GM23338 (cell line): ENCODE measurements around the gene MSRB1. TPM values are rescaled to one million over a fixed set of nuclear protein-coding genes. Genes with fewer than 3 reads are reported as not detected.
A peak's percentile ranks its signal among the peaks of the same experiment; 100 is the strongest.

ENCODE experiments used
- ATAC-seq: fragments of 200-7000 bp; cut with Tn5 transposase; 3 replicates; pipeline ENCODE4 v1.9.1; 2020
- DNase-seq: peaks from one replicate; pipeline ENCODE4 v3.0.0-alpha.2; 2015; ENCODE audit warnings: low spot score
- H2AFZ ChIP-seq: fragments of 200-600 bp; sonication (generic); 2 replicates; pipeline ENCODE4 v1.8.0; 2016; ENCODE audit warnings: antibody characterized with exemption, mild to moderate bottlenecking, moderate library complexity
- H3F3A ChIP-seq: fragments of 200-600 bp; sonication (generic); replicated peaks from 2 replicates; pipeline ENCODE4 v1.8.0; 2017; ENCODE audit warnings: antibody characterized with exemption, mixed run types, low read depth
- H3K27ac ChIP-seq: fragments of 200-600 bp; sonication (generic); 2 replicates; pipeline ENCODE4 v1.6.1; 2016; ENCODE audit warnings: low read depth
- H3K27me3 ChIP-seq: fragments of 200-600 bp; sonication (generic); 2 replicates; pipeline ENCODE4 v1.8.0; 2016; ENCODE audit warnings: mild to moderate bottlenecking, mixed run types, moderate library complexity; ENCODE audit not compliant: insufficient read depth
- H3K36me3 ChIP-seq: fragments of 200-600 bp; sonication (generic); 2 replicates; pipeline ENCODE4 v1.8.0; 2016; ENCODE audit warnings: mild to moderate bottlenecking; ENCODE audit not compliant: insufficient read depth
- H3K4me1 ChIP-seq: fragments of 200-600 bp; sonication (generic); 2 replicates; pipeline ENCODE4 v1.8.0; 2016; ENCODE audit warnings: mild to moderate bottlenecking, moderate library complexity; ENCODE audit not compliant: insufficient read depth
- H3K4me2 ChIP-seq: fragments of 200-600 bp; sonication (generic); 2 replicates; pipeline ENCODE4 v1.7.1; 2017; ENCODE audit warnings: mixed run types
- H3K4me3 ChIP-seq: fragments of 200-600 bp; sonication (generic); 2 replicates; pipeline ENCODE4 v1.6.1; 2016; ENCODE audit warnings: mixed run types
- H3K79me2 ChIP-seq: fragments of 200-600 bp; sonication (generic); replicated peaks from 2 replicates; pipeline ENCODE4 v1.8.0; 2017; ENCODE audit warnings: mild to moderate bottlenecking; ENCODE audit not compliant: insufficient read depth
- H3K9me2 ChIP-seq: fragments of 200-600 bp; sonication (generic); 2 replicates; pipeline ENCODE4 v1.8.0; 2017; ENCODE audit not compliant: insufficient read depth
- H4K20me1 ChIP-seq: fragments of 200-600 bp; sonication (generic); replicated peaks from 2 replicates; pipeline ENCODE4 v1.8.0; 2017; ENCODE audit warnings: mild to moderate bottlenecking; ENCODE audit not compliant: insufficient read depth
- H3K27ac Mint-ChIP-seq: 2 replicates; pipeline ENCODE4 v1.8.0; 2020; ENCODE audit warnings: inconsistent platforms, mild to moderate bottlenecking, moderate library complexity, mixed read lengths
- H3K27me3 Mint-ChIP-seq: 3 replicates; pipeline ENCODE4 v1.8.0; 2022; ENCODE audit warnings: low read depth, mild to moderate bottlenecking, moderate library complexity, mixed read lengths, inconsistent platforms; ENCODE audit not compliant: insufficient read depth, poor library complexity
- H3K36me3 Mint-ChIP-seq: 3 replicates; pipeline ENCODE4 v1.8.0; 2021; ENCODE audit warnings: low read depth, mild to moderate bottlenecking, inconsistent platforms, moderate library complexity, mixed read lengths
- H3K4me1 Mint-ChIP-seq: 3 replicates; pipeline ENCODE4 v1.8.0; 2020; ENCODE audit warnings: mild to moderate bottlenecking, inconsistent platforms, mixed read lengths
- H3K4me3 Mint-ChIP-seq: 3 replicates; pipeline ENCODE4 v1.8.0; 2021; ENCODE audit warnings: moderate library complexity, mild to moderate bottlenecking, inconsistent platforms, mixed read lengths
- H3K9me3 Mint-ChIP-seq: 3 replicates; pipeline ENCODE4 v1.8.0; 2020; ENCODE audit warnings: moderate library complexity, mild to moderate bottlenecking, inconsistent platforms, mixed read lengths
- CREB1 ChIP-seq: fragments of 250-450 bp; sonication (Bioruptor Pico); IDR thresholded peaks from 2 replicates; pipeline ENCODE4 v1.5.0; 2020; ENCODE audit warnings: low read depth, mild to moderate bottlenecking, moderate library complexity
- EZH2 ChIP-seq: fragments of 200-600 bp; sonication (generic); IDR thresholded peaks from one replicate; pipeline ENCODE4 v1.8.0; 2017; ENCODE audit warnings: antibody characterized with exemption, mild to moderate bottlenecking, low read depth; ENCODE audit not compliant: unreplicated experiment
- EZH2phosphoT487 ChIP-seq: fragments of 200-600 bp; sonication (generic); IDR thresholded peaks from one replicate; pipeline ENCODE4 v1.8.1; 2018; ENCODE audit warnings: antibody characterized with exemption; ENCODE audit not compliant: unreplicated experiment
- JUNB ChIP-seq: IDR thresholded peaks from one replicate; pipeline ENCODE4 v1.6.1; 2016; ENCODE audit warnings: antibody characterized with exemption; ENCODE audit not compliant: unreplicated experiment
- NANOG ChIP-seq: IDR thresholded peaks from 2 replicates; pipeline ENCODE4 v1.6.1; 2016; ENCODE audit warnings: antibody characterized with exemption, borderline replicate concordance
- POLR2AphosphoS5 ChIP-seq: IDR thresholded peaks from 2 replicates; pipeline ENCODE4 v1.6.1; 2016; ENCODE audit warnings: antibody characterized with exemption, low read depth
- STAT1 ChIP-seq: IDR thresholded peaks from one replicate; pipeline ENCODE4 v1.6.1; 2016; ENCODE audit warnings: antibody characterized with exemption; ENCODE audit not compliant: unreplicated experiment
- ZNF114 ChIP-seq: fragments of 250-450 bp; sonication (Bioruptor Pico); IDR thresholded peaks from 2 replicates; pipeline ENCODE4 v1.5.0; 2020; ENCODE audit warnings: mild to moderate bottlenecking, moderate library complexity
- ZNF331 ChIP-seq: fragments of 250-450 bp; sonication (Bioruptor Pico); IDR thresholded peaks from 2 replicates; pipeline ENCODE4 v1.5.0; 2020; ENCODE audit warnings: low read depth, mild to moderate bottlenecking, moderate library complexity
- polyA plus RNA-seq: library from polyadenylated mRNA; unstranded; fragments of >200 nt; fragmentation: Nextera tagmentation; extraction: Ambion mirVana; gene quantifications from 2 replicates; pipeline ENCODE4 v1.2.1, GENCODE V29; 2016
- total RNA-seq: library from RNA; depleted of rRNA; stranded (reverse); fragments of >200 nt; shearing (Covaris generic); gene quantifications from 2 replicates; pipeline ENCODE4 v1.2.3, GENCODE V29; 2014
- TF ChIP-seq, protein P1 (sequence below): IDR thresholded peaks from one replicate; pipeline ENCODE4 v1.6.1; 2018; ENCODE audit warnings: antibody characterized with exemption; ENCODE audit not compliant: unreplicated experiment
- TF ChIP-seq, protein P2 (sequence below): IDR thresholded peaks from 2 replicates; pipeline ENCODE4 v1.6.1; 2016; ENCODE audit warnings: antibody characterized with exemption
- TF ChIP-seq, protein P3 (sequence below), 2 experiments: fragments of 200-600 bp in 1 of 2; sonication (generic) in 1 of 2; conservative IDR thresholded peaks; 2 replicates each; pipeline versions ENCODE4 v1.5.1 to v1.6.1; 2016 to 2017; ENCODE audit warnings: antibody characterized with exemption in 2 of 2, low read depth in 2 of 2, mild to moderate bottlenecking in 2 of 2, moderate library complexity in 1 of 2
- TF ChIP-seq, protein P4 (sequence below): fragments of 250-450 bp; sonication (Bioruptor Pico); IDR thresholded peaks from 2 replicates; pipeline ENCODE4 v1.5.0; 2020; ENCODE audit warnings: mild to moderate bottlenecking, moderate library complexity

Gene MSRB1
- total and polyA plus RNA-seq, 2 experiments from 2014 or later, result 30.4 to 31.3 TPM

DNA sequence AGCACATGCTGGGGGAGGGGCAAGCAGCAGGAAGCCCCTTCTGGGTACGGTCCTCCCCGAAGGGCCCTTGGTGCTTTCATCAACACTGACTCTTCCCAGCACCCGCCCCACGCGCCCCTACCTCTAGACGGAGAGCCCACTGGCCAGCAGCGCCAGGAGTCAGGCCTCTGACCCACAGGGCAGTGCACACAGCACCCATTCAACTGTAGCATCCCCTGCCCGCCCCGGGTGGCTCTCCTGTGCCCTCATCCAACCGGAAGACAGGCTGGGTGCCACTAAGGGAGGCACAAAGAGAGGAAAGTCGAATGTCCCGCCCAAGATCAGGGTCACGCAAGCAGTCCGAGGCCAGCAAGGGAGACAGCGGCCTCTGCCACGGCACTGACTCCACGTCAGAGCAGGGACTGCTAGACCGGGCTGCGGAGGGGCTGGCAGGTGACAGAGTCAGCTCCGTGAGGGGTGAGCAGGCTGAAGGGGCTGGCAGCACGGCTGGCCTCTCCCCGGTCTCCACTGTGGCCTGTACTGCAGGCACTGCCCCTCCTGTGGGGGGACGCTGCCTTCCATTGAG, 9.8 kb downstream of the MSRB1 start:
- peaks cover 24% of the 10 kb centered on the region for H3K27me3 ChIP-seq
- H3K9me2 ChIP-seq, result no peaks in the 10 kb centered on the region
- peak overlapping the region; percentile 52; the same call in 1 of the 2 replicates for H2AFZ ChIP-seq
- no peaks in the 10 kb centered on the region for H3K79me2 ChIP-seq
- no peak for DNase-seq
- H3K36me3 ChIP-seq, result no peaks in the 10 kb centered on the region
- H4K20me1 ChIP-seq, result no peaks in the 10 kb centered on the region
- no peak overlapping the region for H3K4me3 ChIP-seq
- Mint-ChIP-seq H3K9me3 (no peaks in the 10 kb centered on the region), H3K36me3 (peaks cover 4% of the 10 kb centered on the region), H3K27me3 (peaks cover 24% of the 10 kb centered on the region), H3K27ac (no peak overlapping the region), H3K4me3 (no peak overlapping the region), H3K4me1 (0 out of 3 replicates have a peak, but pooled peaks cover 7% of the 10 kb centered on the region)
- ATAC-seq, result no peak
- H3K27ac ChIP-seq, result no peak overlapping the region
- H3K4me2 ChIP-seq, result no peak overlapping the region
- H3F3A ChIP-seq, result no peaks in the 10 kb centered on the region
- H3K4me1 ChIP-seq, result 0 out of 2 replicates have a peak, but pooled peaks cover 2% of the 10 kb centered on the region
- no peak for TF ChIP-seq POLR2AphosphoS5
- no peak for TF ChIP-seq JUNB
- TF ChIP-seq CREB1 (CRISPR knock-in tag), result no peak
- TF ChIP-seq, protein P1, sequence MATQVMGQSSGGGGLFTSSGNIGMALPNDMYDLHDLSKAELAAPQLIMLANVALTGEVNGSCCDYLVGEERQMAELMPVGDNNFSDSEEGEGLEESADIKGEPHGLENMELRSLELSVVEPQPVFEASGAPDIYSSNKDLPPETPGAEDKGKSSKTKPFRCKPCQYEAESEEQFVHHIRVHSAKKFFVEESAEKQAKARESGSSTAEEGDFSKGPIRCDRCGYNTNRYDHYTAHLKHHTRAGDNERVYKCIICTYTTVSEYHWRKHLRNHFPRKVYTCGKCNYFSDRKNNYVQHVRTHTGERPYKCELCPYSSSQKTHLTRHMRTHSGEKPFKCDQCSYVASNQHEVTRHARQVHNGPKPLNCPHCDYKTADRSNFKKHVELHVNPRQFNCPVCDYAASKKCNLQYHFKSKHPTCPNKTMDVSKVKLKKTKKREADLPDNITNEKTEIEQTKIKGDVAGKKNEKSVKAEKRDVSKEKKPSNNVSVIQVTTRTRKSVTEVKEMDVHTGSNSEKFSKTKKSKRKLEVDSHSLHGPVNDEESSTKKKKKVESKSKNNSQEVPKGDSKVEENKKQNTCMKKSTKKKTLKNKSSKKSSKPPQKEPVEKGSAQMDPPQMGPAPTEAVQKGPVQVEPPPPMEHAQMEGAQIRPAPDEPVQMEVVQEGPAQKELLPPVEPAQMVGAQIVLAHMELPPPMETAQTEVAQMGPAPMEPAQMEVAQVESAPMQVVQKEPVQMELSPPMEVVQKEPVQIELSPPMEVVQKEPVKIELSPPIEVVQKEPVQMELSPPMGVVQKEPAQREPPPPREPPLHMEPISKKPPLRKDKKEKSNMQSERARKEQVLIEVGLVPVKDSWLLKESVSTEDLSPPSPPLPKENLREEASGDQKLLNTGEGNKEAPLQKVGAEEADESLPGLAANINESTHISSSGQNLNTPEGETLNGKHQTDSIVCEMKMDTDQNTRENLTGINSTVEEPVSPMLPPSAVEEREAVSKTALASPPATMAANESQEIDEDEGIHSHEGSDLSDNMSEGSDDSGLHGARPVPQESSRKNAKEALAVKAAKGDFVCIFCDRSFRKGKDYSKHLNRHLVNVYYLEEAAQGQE, result no peak
- TF ChIP-seq NANOG, result no peak
- TF ChIP-seq, protein P2, sequence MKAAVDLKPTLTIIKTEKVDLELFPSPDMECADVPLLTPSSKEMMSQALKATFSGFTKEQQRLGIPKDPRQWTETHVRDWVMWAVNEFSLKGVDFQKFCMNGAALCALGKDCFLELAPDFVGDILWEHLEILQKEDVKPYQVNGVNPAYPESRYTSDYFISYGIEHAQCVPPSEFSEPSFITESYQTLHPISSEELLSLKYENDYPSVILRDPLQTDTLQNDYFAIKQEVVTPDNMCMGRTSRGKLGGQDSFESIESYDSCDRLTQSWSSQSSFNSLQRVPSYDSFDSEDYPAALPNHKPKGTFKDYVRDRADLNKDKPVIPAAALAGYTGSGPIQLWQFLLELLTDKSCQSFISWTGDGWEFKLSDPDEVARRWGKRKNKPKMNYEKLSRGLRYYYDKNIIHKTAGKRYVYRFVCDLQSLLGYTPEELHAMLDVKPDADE, result no peak
- TF ChIP-seq, protein P3, sequence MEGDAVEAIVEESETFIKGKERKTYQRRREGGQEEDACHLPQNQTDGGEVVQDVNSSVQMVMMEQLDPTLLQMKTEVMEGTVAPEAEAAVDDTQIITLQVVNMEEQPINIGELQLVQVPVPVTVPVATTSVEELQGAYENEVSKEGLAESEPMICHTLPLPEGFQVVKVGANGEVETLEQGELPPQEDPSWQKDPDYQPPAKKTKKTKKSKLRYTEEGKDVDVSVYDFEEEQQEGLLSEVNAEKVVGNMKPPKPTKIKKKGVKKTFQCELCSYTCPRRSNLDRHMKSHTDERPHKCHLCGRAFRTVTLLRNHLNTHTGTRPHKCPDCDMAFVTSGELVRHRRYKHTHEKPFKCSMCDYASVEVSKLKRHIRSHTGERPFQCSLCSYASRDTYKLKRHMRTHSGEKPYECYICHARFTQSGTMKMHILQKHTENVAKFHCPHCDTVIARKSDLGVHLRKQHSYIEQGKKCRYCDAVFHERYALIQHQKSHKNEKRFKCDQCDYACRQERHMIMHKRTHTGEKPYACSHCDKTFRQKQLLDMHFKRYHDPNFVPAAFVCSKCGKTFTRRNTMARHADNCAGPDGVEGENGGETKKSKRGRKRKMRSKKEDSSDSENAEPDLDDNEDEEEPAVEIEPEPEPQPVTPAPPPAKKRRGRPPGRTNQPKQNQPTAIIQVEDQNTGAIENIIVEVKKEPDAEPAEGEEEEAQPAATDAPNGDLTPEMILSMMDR (conservative IDR thresholded peaks at IDR 0.05; ENCODE audit: low read depth in 2 of 2), result no peak
- no peak for TF ChIP-seq ZNF331 (CRISPR knock-in tag)
- TF ChIP-seq, protein P4, sequence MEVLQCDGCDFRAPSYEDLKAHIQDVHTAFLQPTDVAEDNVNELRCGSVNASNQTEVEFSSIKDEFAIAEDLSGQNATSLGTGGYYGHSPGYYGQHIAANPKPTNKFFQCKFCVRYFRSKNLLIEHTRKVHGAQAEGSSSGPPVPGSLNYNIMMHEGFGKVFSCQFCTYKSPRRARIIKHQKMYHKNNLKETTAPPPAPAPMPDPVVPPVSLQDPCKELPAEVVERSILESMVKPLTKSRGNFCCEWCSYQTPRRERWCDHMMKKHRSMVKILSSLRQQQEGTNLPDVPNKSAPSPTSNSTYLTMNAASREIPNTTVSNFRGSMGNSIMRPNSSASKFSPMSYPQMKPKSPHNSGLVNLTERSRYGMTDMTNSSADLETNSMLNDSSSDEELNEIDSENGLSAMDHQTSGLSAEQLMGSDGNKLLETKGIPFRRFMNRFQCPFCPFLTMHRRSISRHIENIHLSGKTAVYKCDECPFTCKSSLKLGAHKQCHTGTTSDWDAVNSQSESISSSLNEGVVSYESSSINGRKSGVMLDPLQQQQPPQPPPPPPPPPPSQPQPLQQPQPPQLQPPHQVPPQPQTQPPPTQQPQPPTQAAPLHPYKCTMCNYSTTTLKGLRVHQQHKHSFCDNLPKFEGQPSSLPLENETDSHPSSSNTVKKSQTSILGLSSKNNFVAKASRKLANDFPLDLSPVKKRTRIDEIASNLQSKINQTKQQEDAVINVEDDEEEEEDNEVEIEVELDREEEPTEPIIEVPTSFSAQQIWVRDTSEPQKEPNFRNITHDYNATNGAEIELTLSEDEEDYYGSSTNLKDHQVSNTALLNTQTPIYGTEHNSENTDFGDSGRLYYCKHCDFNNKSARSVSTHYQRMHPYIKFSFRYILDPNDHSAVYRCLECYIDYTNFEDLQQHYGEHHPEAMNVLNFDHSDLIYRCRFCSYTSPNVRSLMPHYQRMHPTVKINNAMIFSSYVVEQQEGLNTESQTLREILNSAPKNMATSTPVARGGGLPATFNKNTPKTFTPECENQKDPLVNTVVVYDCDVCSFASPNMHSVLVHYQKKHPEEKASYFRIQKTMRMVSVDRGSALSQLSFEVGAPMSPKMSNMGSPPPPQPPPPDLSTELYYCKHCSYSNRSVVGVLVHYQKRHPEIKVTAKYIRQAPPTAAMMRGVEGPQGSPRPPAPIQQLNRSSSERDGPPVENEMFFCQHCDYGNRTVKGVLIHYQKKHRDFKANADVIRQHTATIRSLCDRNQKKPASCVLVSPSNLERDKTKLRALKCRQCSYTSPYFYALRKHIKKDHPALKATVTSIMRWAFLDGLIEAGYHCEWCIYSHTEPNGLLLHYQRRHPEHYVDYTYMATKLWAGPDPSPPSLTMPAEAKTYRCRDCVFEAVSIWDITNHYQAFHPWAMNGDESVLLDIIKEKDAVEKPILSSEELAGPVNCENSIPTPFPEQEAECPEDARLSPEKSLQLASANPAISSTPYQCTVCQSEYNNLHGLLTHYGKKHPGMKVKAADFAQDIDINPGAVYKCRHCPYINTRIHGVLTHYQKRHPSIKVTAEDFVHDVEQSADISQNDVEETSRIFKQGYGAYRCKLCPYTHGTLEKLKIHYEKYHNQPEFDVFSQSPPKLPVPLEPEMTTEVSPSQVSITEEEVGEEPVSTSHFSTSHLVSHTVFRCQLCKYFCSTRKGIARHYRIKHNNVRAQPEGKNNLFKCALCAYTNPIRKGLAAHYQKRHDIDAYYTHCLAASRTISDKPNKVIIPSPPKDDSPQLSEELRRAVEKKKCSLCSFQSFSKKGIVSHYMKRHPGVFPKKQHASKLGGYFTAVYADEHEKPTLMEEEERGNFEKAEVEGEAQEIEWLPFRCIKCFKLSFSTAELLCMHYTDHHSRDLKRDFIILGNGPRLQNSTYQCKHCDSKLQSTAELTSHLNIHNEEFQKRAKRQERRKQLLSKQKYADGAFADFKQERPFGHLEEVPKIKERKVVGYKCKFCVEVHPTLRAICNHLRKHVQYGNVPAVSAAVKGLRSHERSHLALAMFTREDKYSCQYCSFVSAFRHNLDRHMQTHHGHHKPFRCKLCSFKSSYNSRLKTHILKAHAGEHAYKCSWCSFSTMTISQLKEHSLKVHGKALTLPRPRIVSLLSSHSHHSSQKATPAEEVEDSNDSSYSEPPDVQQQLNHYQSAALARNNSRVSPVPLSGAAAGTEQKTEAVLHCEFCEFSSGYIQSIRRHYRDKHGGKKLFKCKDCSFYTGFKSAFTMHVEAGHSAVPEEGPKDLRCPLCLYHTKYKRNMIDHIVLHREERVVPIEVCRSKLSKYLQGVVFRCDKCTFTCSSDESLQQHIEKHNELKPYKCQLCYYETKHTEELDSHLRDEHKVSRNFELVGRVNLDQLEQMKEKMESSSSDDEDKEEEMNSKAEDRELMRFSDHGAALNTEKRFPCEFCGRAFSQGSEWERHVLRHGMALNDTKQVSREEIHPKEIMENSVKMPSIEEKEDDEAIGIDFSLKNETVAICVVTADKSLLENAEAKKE (CRISPR knock-in tag), result no peak
- TF ChIP-seq EZH2phosphoT487, result no peak
- no peak for TF ChIP-seq ZNF114 (CRISPR knock-in tag)
- no peak for TF ChIP-seq STAT1
- TF ChIP-seq EZH2, result no peak
